GM10248 (cell line): Measurements from ENCODE around the gene OSBPL8.

Experiments
- CTCF ChIA-PET: fragments of 300-600 bp; sonication (Branson Sonifier 250); formaldehyde crosslinking; extraction: SDS; loops from one replicate; lab custom pipeline; 2021; ENCODE audit warnings: antibody characterized with exemption; lab: Yijun Ruan, JAX
- POLR2A ChIA-PET: fragments of 350-650 bp; sonication (Branson Sonifier 250); formaldehyde crosslinking; extraction: SDS; loops from one replicate; lab custom pipeline; 2020; ENCODE audit warnings: antibody characterized with exemption; lab: Yijun Ruan, JAX
- DNase-seq: peaks from one replicate; pipeline ENCODE4 v3.0.0; 2012; ENCODE audit errors: extremely low spot score
- CTCF ChIP-seq: IDR thresholded peaks from 2 replicates; pipeline ENCODE4 v1.5.1; 2012; ENCODE audit warnings: mild to moderate bottlenecking, low read depth; ENCODE audit errors: extremely low read depth, missing control alignments, control extremely low read depth

Gene OSBPL8

GRCh38 chr12:76535170-76535569, 24.4 kb downstream of the OSBPL8 start:
- CTCF ChIA-PET, result no interaction called here
- no peak for DNase-seq
- POLR2A ChIA-PET, result no interaction called here
- no peak for TF ChIP-seq CTCF

GRCh38 chr12:76533331-76533730, 26.2 kb downstream of the OSBPL8 start:
- no peak for DNase-seq
- no peak for TF ChIP-seq CTCF
- CTCF ChIA-PET, result interaction anchor here (1.6 kb wide), 1 partner anchor 12 kb away, joined by 4 read pairs; no protein-coding TSS in a partner anchor
- POLR2A ChIA-PET, result no interaction called here

- no peak for TF ChIP-seq CTCF
Measured at GRCh38 chr12:76532520-76532919, 27.1 kb downstream of the OSBPL8 start.

GRCh38 chr12:76531056-76531455, 28.5 kb downstream of the OSBPL8 start:
- POLR2A ChIA-PET, result no interaction called here

More at GRCh38 chr12:76532520-76532919, 27.1 kb downstream of the OSBPL8 start:
- no peak for DNase-seq
- POLR2A ChIA-PET, result no interaction called here
- CTCF ChIA-PET, result no interaction called here

GRCh38 chr12:76530516-76530915, 29.1 kb downstream of the OSBPL8 start:
- DNase-seq, result no peak
- ChIA-PET POLR2A (no interaction called here), CTCF (no interaction called here)
- no peak for TF ChIP-seq CTCF

More at GRCh38 chr12:76531056-76531455, 28.5 kb downstream of the OSBPL8 start:
- CTCF ChIA-PET, result no interaction called here
- no peak for TF ChIP-seq CTCF
- DNase-seq, result no peak

GRCh38 chr12:76529226-76529918, 30.2 kb downstream of the OSBPL8 start:
- DNase-seq, result no peak
- ChIA-PET CTCF (interaction anchor here (1.1 to 2.5 kb wide), 5 partner anchors 10 to 481 kb away, joined by 3 to 8 read pairs (median 4); no protein-coding TSS in a partner anchor), POLR2A (interaction anchor here (0.7 kb wide), 1 partner anchor 498 kb away, joined by 5 read pairs; the partner anchor contains the start of gene PHLDA1)
- no peak for TF ChIP-seq CTCF
